Activated CD8-positive, alpha-beta T cell treated with anti-CD3 and anti-CD28 coated beads, Interleukin-2, amount 10 ng/mL, durations not matched to agents 7 days and 5 days (primary cell): ENCODE measurements around the gene C20orf202. TPM values are rescaled to one million over a fixed set of nuclear protein-coding genes. Genes with fewer than 3 reads are reported as not detected.

Experiments
- ATAC-seq: fragments of 150-1000 bp; cut with Tn5 transposase; one replicate; pipeline ENCODE4 v1.10.0; 2021; ENCODE audit warnings: moderate library complexity
- CTCF ChIA-PET: fragments of 350-600 bp; sonication (Branson Sonifier 250); formaldehyde crosslinking; loops from one replicate; lab custom pipeline; 2021; ENCODE audit warnings: antibody characterized with exemption; lab: Charles Lee
- POLR2A ChIA-PET: fragments of 350-600 bp; sonication (Branson Sonifier 250); formaldehyde crosslinking; loops from one replicate; lab custom pipeline; 2021; ENCODE audit warnings: antibody characterized with exemption; lab: Charles Lee
- DNase-seq: peaks from one replicate; pipeline ENCODE4 v3.0.0-alpha.2; 2020
- H3K27ac Mint-ChIP-seq: one replicate; pipeline ENCODE4 v1.8.0; 2021; ENCODE audit warnings: mild to moderate bottlenecking, mixed read lengths
- H3K27me3 Mint-ChIP-seq: one replicate; pipeline ENCODE4 v1.8.0; 2021; ENCODE audit warnings: low read depth, mixed read lengths
- H3K36me3 Mint-ChIP-seq: one replicate; pipeline ENCODE4 v1.8.0; 2021; ENCODE audit warnings: low read depth, mixed read lengths
- H3K4me1 Mint-ChIP-seq: one replicate; pipeline ENCODE4 v1.8.0; 2021; ENCODE audit warnings: low read depth, mixed read lengths
- H3K4me3 Mint-ChIP-seq: one replicate; pipeline ENCODE4 v1.8.0; 2021; ENCODE audit warnings: mild to moderate bottlenecking, mixed read lengths
- H3K9me3 Mint-ChIP-seq: one replicate; pipeline ENCODE4 v1.8.0; 2022; ENCODE audit warnings: mixed read lengths; ENCODE audit not compliant: insufficient read depth
- total RNA-seq, 2 experiments: library from RNA; stranded (reverse); gene quantifications; one replicate each; pipeline ENCODE4 v1.2.3, GENCODE V29; 2021

Gene C20orf202
- not detected for total RNA-seq

DNA sequence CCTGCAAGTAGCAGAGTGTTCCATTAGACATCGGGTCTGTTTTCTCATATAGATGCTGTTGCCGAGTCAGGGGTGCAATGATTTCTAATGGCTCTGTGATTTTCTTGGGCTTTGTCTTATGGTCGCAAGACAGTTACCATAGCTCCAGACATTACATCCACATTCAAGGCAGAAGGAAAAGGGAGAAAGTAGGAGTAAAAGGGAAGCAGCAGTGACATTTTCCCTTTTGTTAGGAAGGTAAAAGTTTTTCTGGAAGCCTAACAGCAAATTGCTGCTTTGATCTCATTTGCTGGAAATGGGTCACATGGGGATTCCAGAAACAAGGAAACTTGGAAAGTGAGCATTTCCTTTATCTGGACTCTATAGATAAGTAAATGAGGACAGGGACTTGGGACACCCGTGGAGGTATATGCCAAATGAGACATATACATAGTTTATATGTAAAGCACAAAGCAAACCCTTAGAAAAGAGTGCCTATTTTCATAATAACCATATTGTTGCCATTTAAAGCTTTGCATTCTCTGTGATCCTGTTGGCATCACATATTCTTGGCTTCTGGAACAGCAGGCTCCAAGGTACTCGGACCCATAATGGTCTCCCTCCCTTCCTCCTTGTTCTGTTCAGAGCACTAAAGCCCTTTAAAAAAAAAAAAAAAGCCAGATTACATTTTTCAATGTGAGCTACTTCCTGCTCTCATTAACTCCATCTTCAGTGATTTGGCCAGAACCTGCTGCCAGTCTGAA is at the start of gene C20orf202:
Gene C20orf202, plus strand, starts transcription at position 693 of the 743 bp plus-strand sequence. CDS start 132 bp downstream, outside the sequence.
- CTCF ChIA-PET, result interaction anchor here (0.7 to 3.1 kb wide), 2 partner anchors 10 to 13 kb away, joined by 3 to 17 read pairs; no protein-coding TSS in a partner anchor
- ATAC-seq (no peak), DNase-seq (no peak)
- H3K36me3 Mint-ChIP-seq, result no peaks in the 10 kb centered on the region
- peaks cover 8% of the 10 kb centered on the region for H3K27me3 Mint-ChIP-seq
- no peak within 1 kb of the TSS for H3K27ac Mint-ChIP-seq
- H3K4me3 Mint-ChIP-seq, result no peak within 1 kb of the TSS
- POLR2A ChIA-PET, result no interaction called here
- H3K9me3 Mint-ChIP-seq, result no peaks in the 10 kb centered on the region
- H3K4me1 Mint-ChIP-seq, result peaks cover 7% of the 10 kb centered on the region

DNA sequence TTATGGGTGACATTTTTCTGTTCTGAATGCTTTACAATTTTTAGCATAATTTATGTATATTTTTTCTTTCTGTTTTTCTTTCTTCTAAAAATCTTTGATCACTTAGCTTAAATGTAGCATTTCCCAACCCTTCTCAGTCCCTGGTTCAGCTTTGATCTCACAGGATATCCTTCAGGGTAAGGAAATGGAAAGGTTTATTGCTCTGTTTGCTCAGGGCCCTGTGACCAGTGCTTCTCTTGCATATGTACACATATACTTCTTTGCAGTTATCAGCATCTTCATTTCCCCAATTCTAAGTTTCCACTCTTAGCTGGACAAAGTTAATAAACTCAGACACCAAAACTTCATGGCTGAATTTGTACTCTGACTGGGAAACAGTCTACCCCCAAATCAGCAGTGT is 49.0 kb upstream of the C20orf202 start:
- H3K27ac Mint-ChIP-seq, result no peak overlapping the region
- H3K4me3 Mint-ChIP-seq, result no peak overlapping the region
- H3K36me3 Mint-ChIP-seq, result peaks cover 66% of the 10 kb centered on the region
- H3K4me1 Mint-ChIP-seq, result peaks cover 8% of the 10 kb centered on the region
- ATAC-seq, result no peak
- no peak for DNase-seq
- ChIA-PET POLR2A (no interaction called here), CTCF (interaction anchor here (1.0 to 1.5 kb wide), 2 partner anchors 10 to 33 kb away, joined by 3 read pairs; no protein-coding TSS in a partner anchor)
- no peaks in the 10 kb centered on the region for H3K9me3 Mint-ChIP-seq
- H3K27me3 Mint-ChIP-seq, result no peaks in the 10 kb centered on the region

DNA sequence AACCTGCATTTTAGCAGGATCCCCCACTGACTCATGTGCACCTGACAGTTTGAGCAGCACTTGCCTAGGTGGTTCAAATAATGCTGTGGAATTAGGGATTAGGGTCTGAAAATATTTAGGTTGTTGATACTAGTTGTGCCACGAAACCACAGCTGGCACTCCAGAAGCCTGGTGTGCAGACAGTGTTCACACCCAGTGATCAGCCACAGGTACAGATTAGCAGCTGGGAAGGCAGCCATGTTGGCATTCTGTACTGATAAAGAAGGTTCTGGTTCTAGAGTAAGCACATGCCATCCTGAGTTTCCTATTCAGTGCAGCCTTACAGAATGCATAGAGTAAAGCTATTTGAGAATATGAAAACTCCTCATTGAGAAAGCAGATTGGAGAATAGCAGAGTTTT is 48.6 kb upstream of the C20orf202 start:
- Mint-ChIP-seq H3K36me3 (peaks cover 62% of the 10 kb centered on the region), H3K4me1 (peaks cover 8% of the 10 kb centered on the region), H3K9me3 (no peaks in the 10 kb centered on the region), H3K4me3 (no peak overlapping the region), H3K27ac (no peak overlapping the region), H3K27me3 (no peaks in the 10 kb centered on the region)
- ChIA-PET CTCF (interaction anchor here (1.0 to 1.5 kb wide), 2 partner anchors 11 to 33 kb away, joined by 3 read pairs; no protein-coding TSS in a partner anchor), POLR2A (no interaction called here)
- no peak for ATAC-seq
- no peak for DNase-seq

DNA sequence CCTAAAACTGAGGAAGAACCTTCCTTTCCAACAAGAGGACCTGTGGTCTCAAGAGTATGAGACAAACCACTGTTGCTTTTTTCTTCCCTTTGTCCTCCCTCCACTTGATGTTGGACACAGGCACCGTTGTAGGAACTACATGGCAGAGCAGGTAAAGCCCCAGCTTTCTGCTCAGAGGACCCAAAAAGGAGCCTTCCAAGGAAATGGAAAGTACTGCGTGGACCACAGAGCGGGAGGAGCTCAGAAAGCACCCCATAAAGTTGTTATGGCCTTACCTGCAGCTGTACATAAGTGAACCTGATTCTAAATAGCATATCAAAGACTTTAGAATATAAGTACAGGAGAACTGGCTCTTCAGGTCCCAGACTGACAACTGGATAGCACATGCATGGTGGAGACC is 47.9 kb upstream of the C20orf202 start:
- Mint-ChIP-seq H3K4me1 (peaks cover 8% of the 10 kb centered on the region), H3K4me3 (no peak overlapping the region), H3K27me3 (no peaks in the 10 kb centered on the region), H3K36me3 (peaks cover 61% of the 10 kb centered on the region), H3K9me3 (no peaks in the 10 kb centered on the region), H3K27ac (no peak overlapping the region)
- ATAC-seq (no peak), DNase-seq (no peak)
- POLR2A ChIA-PET, result no interaction called here
- CTCF ChIA-PET, result interaction anchor here (1.0 to 1.5 kb wide), 2 partner anchors 12 to 32 kb away, joined by 3 read pairs; no protein-coding TSS in a partner anchor

DNA sequence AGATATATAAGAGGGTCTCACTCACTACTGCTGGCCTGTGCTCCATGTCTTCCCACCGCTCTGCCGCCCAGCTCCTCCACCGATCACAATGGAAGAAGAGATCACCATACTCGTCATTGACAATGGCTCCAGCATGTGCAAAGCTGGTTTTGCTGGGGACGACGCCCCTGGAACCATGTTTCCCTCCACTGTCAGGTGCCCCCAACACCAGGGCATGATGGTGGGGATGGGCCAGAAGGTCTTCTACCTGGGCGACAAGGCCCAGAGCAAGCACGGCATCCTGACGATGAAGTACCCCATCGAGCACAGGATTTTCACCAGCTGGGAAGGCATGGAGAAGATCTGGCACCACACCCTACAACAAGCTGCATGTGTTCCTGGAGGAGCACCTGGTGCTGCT is 42.8 kb upstream of the C20orf202 start:
- POLR2A ChIA-PET, result no interaction called here
- H3K27ac Mint-ChIP-seq, result no peak overlapping the region

DNA sequence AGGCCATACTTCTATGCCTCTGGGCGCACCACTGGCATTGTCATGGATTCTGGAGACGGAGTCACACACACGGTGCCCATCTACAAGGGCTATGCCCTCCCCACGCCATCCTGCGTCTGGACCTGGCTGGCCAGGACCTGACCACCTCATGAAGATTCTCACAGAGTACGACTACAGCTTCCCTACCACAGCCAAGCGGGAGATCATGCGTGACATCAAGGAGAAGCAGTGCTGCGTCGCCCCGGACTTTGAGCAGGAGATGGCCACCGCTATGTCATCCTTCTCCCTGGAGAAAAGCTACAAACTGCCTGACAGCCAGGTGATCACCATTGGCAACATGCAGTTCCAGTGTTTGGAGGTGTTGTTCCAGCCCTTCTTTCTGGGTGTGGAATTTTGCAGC is 42.3 kb upstream of the C20orf202 start:
- H3K4me3 Mint-ChIP-seq, result no peak overlapping the region
- H3K27ac Mint-ChIP-seq, result no peak overlapping the region
- ATAC-seq (no peak), DNase-seq (peak; percentile 15)
- CTCF ChIA-PET, result interaction anchor here (1.3 kb wide), 1 partner anchor 52 kb away, joined by 3 read pairs; no protein-coding TSS in a partner anchor
- H3K4me1 Mint-ChIP-seq, result no peaks in the 10 kb centered on the region
- H3K27me3 Mint-ChIP-seq, result no peaks in the 10 kb centered on the region
- H3K9me3 Mint-ChIP-seq, result no peaks in the 10 kb centered on the region
- H3K36me3 Mint-ChIP-seq, result peaks cover 48% of the 10 kb centered on the region
- POLR2A ChIA-PET, result no interaction called here

More for the DNA sequence above, 42.8 kb upstream of the C20orf202 start:
- ATAC-seq, result no peak
- Mint-ChIP-seq H3K4me3 (no peak overlapping the region), H3K4me1 (no peaks in the 10 kb centered on the region), H3K36me3 (peaks cover 49% of the 10 kb centered on the region), H3K27me3 (no peaks in the 10 kb centered on the region), H3K9me3 (no peaks in the 10 kb centered on the region)
- CTCF ChIA-PET, result interaction anchor here (1.3 kb wide), 1 partner anchor 52 kb away, joined by 3 read pairs; no protein-coding TSS in a partner anchor
- peak; percentile 16 for DNase-seq

DNA sequence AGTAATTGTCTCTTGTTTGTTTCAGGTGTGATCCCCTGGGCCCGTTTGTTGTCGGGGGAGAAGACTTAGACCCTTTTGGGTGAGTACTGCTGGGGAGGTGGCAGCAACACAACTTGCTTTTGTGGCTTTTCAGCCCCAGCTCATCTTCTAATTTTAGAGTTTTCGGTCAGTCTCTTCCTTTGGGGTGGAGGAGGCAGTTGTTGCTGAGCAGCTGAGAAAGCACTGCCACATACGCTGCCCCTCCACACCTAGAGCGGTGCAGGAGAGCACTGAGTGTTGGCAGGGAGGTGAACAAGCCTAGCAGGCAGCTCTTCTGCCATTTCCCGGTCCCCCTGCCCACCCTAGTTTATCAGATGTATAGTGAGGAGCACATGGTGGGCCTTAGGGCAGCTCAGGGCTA is 40.1 kb upstream of the C20orf202 start:
- Mint-ChIP-seq H3K4me3 (no peak overlapping the region), H3K36me3 (peaks cover 53% of the 10 kb centered on the region), H3K27ac (no peak overlapping the region), H3K9me3 (no peaks in the 10 kb centered on the region), H3K4me1 (no peaks in the 10 kb centered on the region), H3K27me3 (no peaks in the 10 kb centered on the region)
- ATAC-seq, result no peak
- POLR2A ChIA-PET, result no interaction called here
- CTCF ChIA-PET, result interaction anchor here (0.7 to 1.7 kb wide), 3 partner anchors 12 to 51 kb away, joined by 3 to 4 read pairs (median 4); partner anchors contain the start of gene TMEM74B
- peak; percentile 12 for DNase-seq

DNA sequence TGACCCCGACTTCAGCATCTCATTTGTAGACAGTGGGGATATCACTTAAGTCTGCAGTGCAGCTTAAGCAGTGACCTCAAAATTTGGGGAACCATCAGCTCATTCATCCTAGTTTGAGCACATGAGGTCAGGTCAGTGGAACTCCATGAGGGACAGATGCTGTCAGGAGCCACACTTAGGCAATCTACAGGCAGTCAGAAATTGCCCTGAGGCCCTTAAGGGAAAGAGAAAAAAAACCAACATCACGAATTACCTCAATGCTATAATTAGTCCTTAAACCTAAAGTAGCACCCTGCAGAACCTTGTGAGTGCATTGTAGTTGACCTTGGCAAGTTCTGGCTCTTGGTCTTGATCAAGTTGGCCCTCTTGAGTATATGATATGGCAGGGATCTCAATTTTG is 39.6 kb upstream of the C20orf202 start:
- H3K27me3 Mint-ChIP-seq, result no peaks in the 10 kb centered on the region
- ChIA-PET POLR2A (no interaction called here), CTCF (interaction anchor here (0.7 to 1.7 kb wide), 2 partner anchors 12 to 50 kb away, joined by 3 to 4 read pairs; no protein-coding TSS in a partner anchor)
- no peak overlapping the region for H3K27ac Mint-ChIP-seq
- no peaks in the 10 kb centered on the region for H3K9me3 Mint-ChIP-seq
- H3K36me3 Mint-ChIP-seq, result peaks cover 59% of the 10 kb centered on the region
- no peaks in the 10 kb centered on the region for H3K4me1 Mint-ChIP-seq
- peak; percentile 16 for DNase-seq
- no peak overlapping the region for H3K4me3 Mint-ChIP-seq
- ATAC-seq, result no peak

DNA sequence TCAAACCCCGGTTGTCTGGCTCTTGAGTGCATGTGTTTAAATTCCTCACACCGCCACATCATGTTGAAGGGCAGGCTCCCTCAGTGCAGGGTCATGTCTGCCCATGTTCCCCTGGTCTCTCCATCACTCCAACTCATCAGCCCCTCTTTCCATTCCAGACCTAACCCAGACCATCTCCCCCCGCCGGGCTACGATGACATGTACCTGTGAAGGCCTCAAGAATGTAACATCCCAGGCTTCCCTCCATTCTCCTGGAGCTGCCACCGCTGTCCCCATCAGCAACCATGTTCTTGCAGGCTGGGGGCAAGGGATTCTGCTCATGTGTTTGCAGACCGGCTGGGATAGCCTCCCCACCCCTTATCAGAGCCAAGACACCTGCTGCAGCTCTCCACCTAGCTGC is 38.4 kb upstream of the C20orf202 start:
- Mint-ChIP-seq H3K9me3 (no peaks in the 10 kb centered on the region), H3K27me3 (no peaks in the 10 kb centered on the region), H3K27ac (no peak overlapping the region), H3K36me3 (peaks cover 61% of the 10 kb centered on the region), H3K4me1 (no peaks in the 10 kb centered on the region), H3K4me3 (no peak overlapping the region)
- DNase-seq, result peak; percentile 5
- ChIA-PET CTCF (interaction anchor here (0.9 kb wide), 1 partner anchor 46 kb away, joined by 3 read pairs; no protein-coding TSS in a partner anchor), POLR2A (no interaction called here)
- ATAC-seq, result no peak

DNA sequence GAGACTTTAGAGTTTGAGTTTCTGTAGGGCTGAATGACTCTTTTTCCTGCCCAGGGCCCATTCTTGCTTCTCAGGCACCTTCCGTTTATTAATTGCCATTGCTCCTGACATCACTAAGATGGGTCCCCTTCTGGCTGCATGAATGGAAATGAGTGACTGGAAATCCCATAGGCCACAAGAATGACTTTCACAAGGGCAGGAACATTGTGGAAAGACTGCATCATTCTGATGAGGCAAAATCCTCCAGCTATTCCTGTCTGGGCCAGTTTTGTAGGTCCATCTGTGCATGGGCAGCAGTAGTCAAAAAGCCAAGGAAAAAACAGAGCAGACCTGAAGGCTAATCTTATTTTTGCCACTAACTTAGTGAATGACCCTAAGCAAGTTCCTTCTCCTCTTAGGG is 37.7 kb upstream of the C20orf202 start:
- peaks cover 63% of the 10 kb centered on the region for H3K36me3 Mint-ChIP-seq
- CTCF ChIA-PET, result interaction anchor here (0.9 kb wide), 1 partner anchor 46 kb away, joined by 3 read pairs; no protein-coding TSS in a partner anchor
- no peaks in the 10 kb centered on the region for H3K9me3 Mint-ChIP-seq
- POLR2A ChIA-PET, result no interaction called here
- H3K27me3 Mint-ChIP-seq, result no peaks in the 10 kb centered on the region
- H3K27ac Mint-ChIP-seq, result no peak overlapping the region
- H3K4me3 Mint-ChIP-seq, result no peak overlapping the region
- peak; percentile 3 for DNase-seq
- no peaks in the 10 kb centered on the region for H3K4me1 Mint-ChIP-seq
- ATAC-seq, result no peak

DNA sequence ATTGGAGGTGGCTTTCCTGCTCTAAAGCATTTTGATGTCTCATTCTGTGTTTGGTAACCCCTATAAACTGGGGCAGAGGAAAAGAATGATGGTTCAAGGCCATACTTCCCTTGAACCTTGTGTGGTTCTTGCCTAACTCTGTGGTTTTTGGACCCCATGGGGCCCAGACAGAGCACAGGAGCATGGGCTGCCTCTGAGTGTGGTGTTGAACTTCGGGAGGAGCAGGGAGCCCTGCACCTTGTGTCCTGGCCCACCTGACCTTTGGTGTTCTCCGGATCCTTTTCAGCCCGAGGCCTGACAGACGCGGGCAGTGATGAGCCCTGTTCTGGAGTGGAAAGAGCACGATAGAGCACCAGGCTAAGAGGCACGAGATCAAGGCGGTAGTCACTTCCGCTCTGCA is 37.3 kb upstream of the C20orf202 start:
- peaks cover 59% of the 10 kb centered on the region for H3K36me3 Mint-ChIP-seq

More for the DNA sequence above, 37.3 kb upstream of the C20orf202 start:
- no peaks in the 10 kb centered on the region for H3K27me3 Mint-ChIP-seq
- peak; percentile 12 for DNase-seq
- ChIA-PET CTCF (no interaction called here), POLR2A (no interaction called here)
- no peak overlapping the region for H3K27ac Mint-ChIP-seq
- H3K4me3 Mint-ChIP-seq, result no peak overlapping the region
- H3K9me3 Mint-ChIP-seq, result no peaks in the 10 kb centered on the region
- no peak for ATAC-seq
- H3K4me1 Mint-ChIP-seq, result no peaks in the 10 kb centered on the region
